GM19023 (cell line): ENCODE data around the gene CDR2.
"Not testable (repeated sequence)": the region's sequence is repeated elsewhere in the genome, so short reads cannot be mapped to it uniquely, and the experiment has no call there.

ENCODE experiments used
- ATAC-seq: cut with Tn5 transposase; IDR thresholded peaks from one replicate; pipeline ENCODE4 v1.9.1; 2021; ENCODE audit warnings: mild to moderate bottlenecking, moderate library complexity; ENCODE audit not compliant: unreplicated experiment

Gene CDR2

GRCh38 chr16:22374311-22375116, at the start of gene CDR2:
Gene CDR2, minus strand, starts transcription at chr16:22374619. Its CDS starts 310 bp downstream, at chr16:22374309.
- peak; percentile 91 for ATAC-seq

GRCh38 chr16:22423716-22424115, 49.3 kb upstream of the CDR2 start:
- ATAC-seq: no peak

- ATAC-seq: no peak
Observed at GRCh38 chr16:22421136-22421535, 46.7 kb upstream of the CDR2 start.

GRCh38 chr16:22420606-22421135, 46.3 kb upstream of the CDR2 start:
- ATAC-seq: no peak

DNA sequence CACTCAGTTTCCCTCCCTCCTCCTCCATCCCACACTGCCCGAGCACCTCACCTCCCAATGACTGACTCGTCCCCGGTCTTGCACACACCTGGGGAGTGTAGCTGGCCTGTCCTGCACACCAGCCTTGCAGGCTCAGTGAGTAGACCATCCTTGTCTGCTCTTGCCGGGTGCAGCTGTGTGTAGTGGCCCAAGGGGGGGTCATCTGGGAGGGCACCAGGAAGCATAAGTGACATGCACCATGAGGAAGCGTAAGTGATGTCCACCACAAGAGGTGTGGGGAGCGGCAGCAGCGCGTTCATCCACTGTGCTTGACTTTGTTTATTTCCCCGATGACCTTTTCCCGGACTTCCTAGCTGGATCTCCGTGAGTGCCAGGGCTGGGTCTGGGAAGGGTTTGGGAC, 45.5 kb upstream of the CDR2 start:
- ATAC-seq: no peak

DNA sequence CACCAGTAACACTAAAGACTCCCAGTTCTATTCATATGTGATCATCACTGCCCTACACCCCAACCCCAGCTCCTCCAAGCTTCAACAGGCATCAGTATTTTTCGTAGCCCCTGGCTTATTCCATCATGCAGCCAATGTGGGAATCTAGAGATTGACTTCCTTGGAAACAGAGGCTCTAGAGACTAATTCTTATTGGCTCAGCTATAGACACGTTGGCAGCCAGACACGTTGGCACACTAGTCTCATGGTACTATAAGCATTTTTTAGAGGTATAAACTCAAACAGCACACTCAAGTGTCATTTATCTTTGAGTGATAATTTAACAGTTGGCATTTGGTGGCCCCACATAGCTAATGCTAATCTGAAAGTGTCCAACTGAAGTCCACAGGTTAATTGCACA, 44.4 kb upstream of the CDR2 start:
- ATAC-seq: no peak

- ATAC-seq: not testable (repeated sequence)
Observed at GRCh38 chr16:22417798-22418197, 43.4 kb upstream of the CDR2 start.

- ATAC-seq: no peak
Observed at GRCh38 chr16:22417019-22417418, 42.6 kb upstream of the CDR2 start.

- no peak for ATAC-seq
Observed at GRCh38 chr16:22413819-22414218, 39.4 kb upstream of the CDR2 start.

DNA sequence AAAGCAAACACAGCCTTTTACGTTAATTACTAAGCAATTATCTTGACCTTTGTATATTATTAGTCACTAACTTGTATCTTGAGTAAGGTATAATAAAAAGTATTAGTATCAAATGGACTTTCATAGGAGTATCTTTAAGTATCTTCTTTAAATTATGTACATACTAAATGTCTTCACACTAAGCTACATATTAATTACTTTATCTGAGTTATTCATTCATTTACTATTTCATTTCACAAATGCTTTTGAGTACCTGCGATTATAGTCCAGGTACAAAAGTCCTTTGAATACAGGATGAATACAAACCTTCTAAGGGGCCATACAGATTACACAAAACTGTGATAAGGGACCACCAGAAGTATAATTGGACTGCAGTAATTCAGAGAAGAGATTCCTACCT, 33.1 kb upstream of the CDR2 start:
- no peak for ATAC-seq

GRCh38 chr16:22402191-22402590, 27.8 kb upstream of the CDR2 start:
- ATAC-seq: no peak

DNA sequence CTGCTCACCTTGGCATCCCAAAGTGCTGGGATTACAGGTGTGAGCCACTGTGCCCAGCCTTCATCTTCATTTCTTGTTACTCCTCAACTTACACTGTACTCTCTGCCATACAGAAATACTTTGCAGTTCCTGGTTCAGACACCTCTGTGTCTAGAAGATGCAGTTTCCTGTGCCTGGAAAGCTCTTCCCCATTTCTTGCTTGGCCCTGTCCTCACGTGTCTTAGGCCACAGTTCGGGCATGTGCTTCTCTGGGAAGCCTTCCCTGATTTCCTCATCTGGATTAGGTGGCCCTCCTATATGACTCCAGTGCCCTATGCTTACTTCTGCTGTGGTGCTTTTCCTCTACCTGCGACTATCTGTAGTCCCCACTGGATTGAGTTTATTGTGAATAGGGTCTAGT, 26.5 kb upstream of the CDR2 start:
- ATAC-seq: no peak

DNA sequence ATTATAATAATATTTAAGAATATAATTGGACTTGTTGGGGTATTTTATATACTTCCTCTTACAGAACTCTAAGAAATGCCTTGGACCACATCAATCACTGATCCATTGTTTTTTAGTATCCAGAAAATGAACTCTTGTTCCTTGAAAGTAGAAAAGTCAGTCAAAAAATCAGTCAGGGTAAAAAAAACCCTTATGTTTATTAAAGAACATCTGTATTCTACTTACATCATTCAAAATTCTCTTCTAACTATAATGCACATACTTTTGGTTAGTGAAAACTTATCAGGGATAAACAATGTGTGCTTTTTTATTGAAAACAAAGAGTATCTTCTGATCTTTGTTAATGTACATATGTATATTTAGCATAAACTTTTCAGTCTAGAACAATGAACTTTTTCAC, 23.5 kb upstream of the CDR2 start:
- ATAC-seq: no peak

DNA sequence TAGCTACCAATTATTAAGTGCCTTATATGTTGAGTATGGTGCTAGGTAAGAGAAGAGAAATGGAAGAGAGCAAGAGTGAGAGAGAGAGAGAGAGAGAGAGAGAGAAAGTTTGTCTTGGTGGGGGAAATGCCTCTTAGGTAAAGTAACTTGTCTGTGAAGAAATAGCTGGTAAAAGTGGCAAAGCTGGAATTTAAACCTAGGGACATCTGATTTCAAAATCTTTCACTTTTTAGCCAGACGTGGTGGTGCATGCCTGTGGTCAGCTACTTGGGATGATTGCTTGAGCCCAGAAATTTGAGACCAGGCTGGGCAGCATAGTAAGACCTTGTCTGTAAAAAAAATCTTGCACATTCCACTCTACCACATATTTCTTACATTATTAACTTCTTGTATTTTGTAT, 23.0 kb upstream of the CDR2 start:
- ATAC-seq: no peak

- no peak for ATAC-seq
Observed at GRCh38 chr16:22395960-22396359, 21.5 kb upstream of the CDR2 start.

GRCh38 chr16:22394121-22394520, 19.7 kb upstream of the CDR2 start:
- no peak for ATAC-seq

DNA sequence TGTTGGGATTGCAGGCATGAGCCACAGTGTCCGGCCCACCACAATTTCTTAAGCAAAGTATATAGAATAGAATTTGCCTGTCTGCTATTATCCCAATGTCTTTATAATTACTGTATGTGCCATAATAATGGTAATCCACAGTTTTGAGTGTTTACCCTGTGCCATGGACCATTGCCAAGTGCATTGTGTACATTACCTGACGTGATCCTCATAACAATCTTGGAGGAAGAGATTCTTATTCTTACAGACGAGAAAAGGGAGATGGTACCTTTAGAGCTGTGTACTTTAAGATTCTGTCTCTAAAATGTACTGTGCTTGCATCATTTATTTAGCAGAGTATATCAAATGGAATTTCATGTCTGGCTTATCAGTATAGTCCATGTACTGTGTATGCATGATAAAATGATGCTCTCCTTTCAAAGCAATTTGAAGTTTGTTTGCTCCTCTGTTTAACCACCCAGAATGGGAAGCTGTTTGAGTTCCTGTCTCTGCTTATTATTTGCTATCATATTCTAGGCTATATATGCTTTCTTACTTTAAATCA, 13.8 kb upstream of the CDR2 start:
- ATAC-seq: no peak

DNA sequence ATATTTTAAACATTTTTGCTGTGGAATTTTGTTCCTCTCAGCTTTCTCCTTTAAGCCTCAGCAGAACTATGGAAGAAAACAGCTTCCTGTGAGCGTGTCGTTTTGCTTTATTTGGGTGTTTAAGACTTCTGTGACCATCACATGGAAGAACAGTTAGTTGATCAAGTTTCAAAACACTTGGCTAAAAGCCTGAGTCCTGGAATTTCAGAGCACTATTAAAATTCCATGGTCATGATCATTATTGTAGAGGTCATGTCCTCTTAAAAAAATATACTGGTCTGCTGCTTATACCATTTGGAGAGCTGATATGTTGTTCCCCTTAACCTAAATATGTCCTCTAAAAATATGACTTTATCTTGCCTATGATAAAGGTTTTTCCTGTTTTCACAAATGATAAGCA, 12.6 kb upstream of the CDR2 start:
- no peak for ATAC-seq

DNA sequence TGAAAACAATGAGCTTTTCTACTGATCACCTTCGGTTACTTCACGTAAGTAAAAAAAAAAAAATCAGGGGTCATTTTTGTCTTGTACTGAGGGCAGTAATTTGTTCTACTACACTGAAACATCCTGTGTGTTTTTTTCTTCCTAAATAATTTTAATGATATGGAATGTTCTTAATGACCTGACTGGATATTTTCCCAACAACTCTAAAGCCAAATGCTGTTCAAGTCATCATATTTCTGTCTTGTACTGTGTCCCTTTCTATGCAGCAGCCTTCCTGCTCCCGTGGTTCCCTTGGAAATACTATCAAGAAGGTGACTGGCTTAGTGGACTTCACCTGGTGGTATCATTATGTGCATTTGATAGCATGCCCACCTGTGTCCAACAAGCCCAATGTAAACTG, 10.8 kb upstream of the CDR2 start:
- no peak for ATAC-seq

DNA sequence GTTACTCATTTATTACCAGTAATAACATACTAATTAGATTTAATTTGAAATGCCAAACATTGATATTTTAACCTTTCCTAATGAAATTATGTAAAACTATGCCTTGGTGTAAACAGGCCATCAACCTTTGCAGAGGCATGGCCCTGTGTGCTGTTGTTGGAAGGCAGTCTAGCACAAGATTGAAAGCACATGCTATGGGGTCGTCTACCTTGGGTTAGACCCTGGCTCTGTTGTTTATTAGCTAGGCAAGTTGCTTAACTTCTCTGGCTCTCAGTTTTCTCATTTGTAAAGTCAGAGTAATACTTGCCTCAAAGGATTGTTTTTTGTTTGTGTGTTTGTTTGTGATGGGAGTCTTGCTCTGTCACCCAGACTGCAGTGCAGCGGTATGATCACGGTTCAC, 9.4 kb upstream of the CDR2 start:
- no peak for ATAC-seq

- ATAC-seq: no peak
Observed at GRCh38 chr16:22381392-22381791, 7.0 kb upstream of the CDR2 start.

DNA sequence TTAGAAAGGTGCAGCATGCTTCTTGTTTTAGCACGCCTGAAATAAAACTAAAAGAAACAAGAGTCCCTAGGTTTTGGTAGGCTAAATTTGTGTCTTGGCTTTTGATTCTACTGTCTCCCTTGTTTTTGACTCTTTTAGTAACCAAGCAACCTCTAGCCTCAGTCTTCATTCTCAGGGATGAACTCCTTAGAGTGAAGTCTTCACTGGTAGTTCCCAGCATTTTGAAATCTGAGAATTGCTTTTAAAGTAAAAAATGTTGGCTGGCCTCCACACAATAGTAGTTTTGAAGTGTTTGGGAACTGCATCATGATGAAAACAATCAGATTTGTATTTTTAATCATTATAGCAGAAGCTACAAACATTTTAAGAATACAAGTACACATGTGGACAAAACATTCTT, 6.1 kb upstream of the CDR2 start:
- ATAC-seq: no peak

DNA sequence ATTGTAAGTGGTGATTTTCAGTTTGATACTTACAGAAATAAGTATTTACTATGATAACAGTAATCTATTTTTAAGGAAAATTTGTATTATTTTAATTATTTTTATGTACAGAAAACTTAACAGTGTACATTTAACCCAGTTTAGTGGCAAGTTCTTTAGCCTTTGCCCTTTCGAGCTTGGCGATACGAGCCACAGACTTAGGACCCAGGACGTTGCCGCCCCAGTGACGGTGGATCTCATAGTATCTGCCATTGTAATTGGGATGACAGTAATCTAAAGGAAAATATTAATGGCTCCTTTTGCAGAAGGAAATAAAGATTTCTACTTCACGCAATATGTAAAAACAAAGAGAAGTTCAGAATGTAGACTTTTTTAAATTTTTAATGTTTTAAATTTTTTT, 5.2 kb upstream of the CDR2 start:
- no peak for ATAC-seq
